ENCODE data around the gene RIMS4.

RIMS4 gene

DNA sequence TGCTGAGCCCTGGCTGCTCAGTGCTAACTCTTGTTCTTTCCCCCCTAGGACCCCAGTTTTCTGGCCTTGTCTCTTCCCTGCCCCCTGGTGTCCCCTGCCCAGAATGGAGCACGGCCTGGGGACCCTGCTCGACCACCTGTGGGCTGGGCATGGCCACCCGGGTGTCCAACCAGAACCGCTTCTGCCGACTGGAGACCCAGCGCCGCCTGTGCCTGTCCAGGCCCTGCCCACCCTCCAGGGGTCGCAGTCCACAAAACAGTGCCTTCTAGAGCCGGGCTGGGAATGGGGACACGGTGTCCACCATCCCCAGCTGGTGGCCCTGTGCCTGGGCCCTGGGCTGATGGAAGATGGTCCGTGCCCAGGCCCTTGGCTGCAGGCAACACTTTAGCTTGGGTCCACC, 83.3 kb downstream of the RIMS4 start:
- Histone ChIP-seq H3K9ac (ENCODE audit: low read depth, low read length) (no peak overlapping the region), H3K36me3 (ENCODE audit: insufficient read depth, low read length) (no peaks in the 10 kb centered on the region), H3K4me1 (ENCODE audit: insufficient read depth, low read length) (peaks cover 27% of the 10 kb centered on the region), H3K9me3 (ENCODE audit: control insufficient read depth, insufficient read depth, low read length) (no peaks in the 10 kb centered on the region)

DNA sequence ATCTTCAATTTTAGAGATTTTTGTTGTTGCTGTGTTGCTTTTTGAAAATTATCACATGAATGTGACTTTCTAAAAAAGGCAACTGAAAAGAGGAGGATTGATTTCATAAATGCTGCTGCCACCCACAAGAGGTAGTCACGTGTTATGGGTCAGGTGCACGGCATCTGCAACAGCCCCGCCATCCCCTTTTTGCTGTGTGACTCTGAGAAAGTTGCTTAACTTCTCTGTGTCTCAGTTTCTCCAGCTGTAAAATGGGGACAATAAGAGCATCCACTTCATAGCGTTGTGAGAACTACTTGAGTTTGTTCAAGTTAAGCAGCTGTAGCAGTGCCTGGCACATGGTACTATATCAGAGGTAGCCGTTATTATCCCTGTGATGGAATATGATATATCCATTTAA, 84.5 kb downstream of the RIMS4 start:
- peaks cover 25% of the 10 kb centered on the region for H3K4me1 ChIP-seq (ENCODE audit: insufficient read depth, low read length)
- H3K36me3 ChIP-seq (ENCODE audit: insufficient read depth, low read length): no peaks in the 10 kb centered on the region
- H3K9ac ChIP-seq (ENCODE audit: low read depth, low read length): no peak overlapping the region
- H3K9me3 ChIP-seq (ENCODE audit: control insufficient read depth, insufficient read depth, low read length): no peaks in the 10 kb centered on the region

DNA sequence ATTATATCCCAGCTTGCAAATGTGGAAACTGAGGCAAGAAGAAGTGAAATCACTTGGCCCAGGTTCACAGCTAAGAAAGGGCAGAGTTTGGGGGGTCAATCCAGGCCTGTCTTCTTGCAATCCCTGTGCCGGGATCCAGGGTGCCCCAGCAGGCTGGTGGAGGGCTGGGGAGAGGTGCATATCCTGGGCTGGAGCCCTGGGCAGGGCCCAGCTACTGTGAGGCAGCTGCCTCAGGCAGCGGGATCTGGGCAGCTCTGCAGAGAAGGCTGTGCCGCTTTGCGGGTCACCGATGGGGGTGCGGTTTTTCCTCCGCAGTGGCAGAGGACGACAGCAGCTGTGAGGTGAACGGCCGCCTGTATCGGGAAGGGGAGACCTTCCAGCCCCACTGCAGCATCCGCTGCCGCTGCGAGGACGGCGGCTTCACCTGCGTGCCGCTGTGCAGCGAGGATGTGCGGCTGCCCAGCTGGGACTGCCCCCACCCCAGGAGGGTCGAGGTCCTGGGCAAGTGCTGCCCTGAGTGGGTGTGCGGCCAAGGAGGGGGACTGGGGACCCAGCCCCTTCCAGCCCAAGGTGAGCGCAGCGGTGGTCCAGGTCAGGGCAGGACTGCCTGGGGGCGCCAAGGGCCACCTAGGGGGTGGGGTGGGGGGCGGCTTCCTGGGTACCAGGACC, 85.8 kb downstream of the RIMS4 start:
- no peaks in the 10 kb centered on the region for H3K36me3 ChIP-seq (ENCODE audit: insufficient read depth, low read length)
- no peak overlapping the region for H3K9ac ChIP-seq (ENCODE audit: low read depth, low read length)
- H3K4me1 ChIP-seq (ENCODE audit: insufficient read depth, low read length): peaks cover 22% of the 10 kb centered on the region
- no peaks in the 10 kb centered on the region for H3K9me3 ChIP-seq (ENCODE audit: control insufficient read depth, insufficient read depth, low read length)

DNA sequence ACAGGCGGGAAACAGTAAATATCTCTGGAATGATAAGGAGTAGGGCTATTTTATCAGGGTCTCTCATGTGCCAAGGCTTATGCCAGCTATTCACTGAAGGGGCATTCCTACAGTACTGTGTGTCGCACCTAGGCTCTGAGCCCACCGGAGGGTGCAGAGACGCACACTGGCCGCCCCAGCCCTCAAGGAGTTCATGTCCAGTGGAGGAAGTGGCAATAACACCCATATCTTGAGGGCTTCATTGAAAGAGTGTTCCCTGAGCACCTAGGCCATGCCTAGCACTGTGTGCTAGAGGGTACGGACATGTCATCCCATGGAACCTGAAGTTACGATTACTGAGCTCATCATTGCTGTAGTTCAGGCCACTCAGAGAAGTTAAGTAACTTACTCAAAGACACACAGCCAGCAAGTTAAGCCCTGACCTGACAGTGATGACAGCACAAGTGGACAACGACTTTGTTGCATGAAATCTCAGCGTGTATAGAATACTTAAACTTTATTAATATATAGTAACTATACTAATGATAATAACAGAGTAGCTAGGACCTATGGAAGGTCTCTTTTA, 86.5 kb downstream of the RIMS4 start:
- H3K9me3 ChIP-seq (ENCODE audit: control insufficient read depth, insufficient read depth, low read length): no peaks in the 10 kb centered on the region
- no peaks in the 10 kb centered on the region for H3K36me3 ChIP-seq (ENCODE audit: insufficient read depth, low read length)
- H3K4me1 ChIP-seq (ENCODE audit: insufficient read depth, low read length): peaks cover 16% of the 10 kb centered on the region
- H3K9ac ChIP-seq (ENCODE audit: low read depth, low read length): no peak overlapping the region

DNA sequence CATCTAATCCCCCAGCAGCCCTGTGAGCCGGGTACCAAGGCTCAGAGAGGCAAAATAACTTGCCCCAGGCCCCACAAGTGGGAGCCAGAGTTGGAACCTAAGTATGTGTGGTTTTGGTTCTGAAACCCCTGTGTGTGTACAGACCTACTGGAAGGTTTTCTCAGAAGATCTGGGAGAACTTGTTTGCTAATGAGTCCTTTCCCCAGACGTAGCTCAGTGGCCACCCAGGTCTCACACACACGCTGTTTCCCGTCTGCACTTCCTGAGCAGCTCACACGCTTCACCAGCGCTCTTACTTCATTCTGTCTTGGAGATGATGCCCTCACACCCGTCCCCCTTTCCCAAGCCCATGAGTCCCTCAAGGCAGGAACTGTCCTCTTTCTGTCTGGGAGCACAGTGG, 87.0 kb downstream of the RIMS4 start:
- Histone ChIP-seq H3K9me3 (ENCODE audit: control insufficient read depth, insufficient read depth, low read length) (no peaks in the 10 kb centered on the region), H3K36me3 (ENCODE audit: insufficient read depth, low read length) (no peaks in the 10 kb centered on the region), H3K9ac (ENCODE audit: low read depth, low read length) (no peak overlapping the region), H3K4me1 (ENCODE audit: insufficient read depth, low read length) (peaks cover 12% of the 10 kb centered on the region)

DNA sequence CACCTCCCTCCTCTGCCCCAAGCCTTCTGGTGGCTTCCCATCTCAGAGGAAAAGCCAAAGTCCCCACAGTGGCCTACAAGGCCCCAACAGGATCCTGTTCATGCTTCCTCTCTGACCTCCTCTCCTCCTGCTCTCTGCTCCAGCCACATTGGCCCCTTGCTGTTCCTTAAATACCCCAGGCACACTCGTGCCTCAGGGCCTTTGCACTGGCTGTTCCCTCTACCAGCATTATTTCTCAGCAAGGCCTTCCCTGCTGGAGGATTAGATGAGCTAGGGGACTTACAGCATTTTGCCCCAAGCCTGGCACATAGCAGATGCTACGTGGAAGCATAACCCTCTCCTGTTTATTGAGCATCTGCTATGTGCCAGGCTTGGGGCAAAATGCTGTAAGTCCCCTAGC, 87.4 kb downstream of the RIMS4 start:
- Histone ChIP-seq H3K4me1 (ENCODE audit: insufficient read depth, low read length) (0 out of 2 replicates have a peak, but pooled peaks cover 9% of the 10 kb centered on the region), H3K9me3 (ENCODE audit: control insufficient read depth, insufficient read depth, low read length) (no peaks in the 10 kb centered on the region), H3K9ac (ENCODE audit: low read depth, low read length) (no peak overlapping the region), H3K36me3 (ENCODE audit: insufficient read depth, low read length) (no peaks in the 10 kb centered on the region)

DNA sequence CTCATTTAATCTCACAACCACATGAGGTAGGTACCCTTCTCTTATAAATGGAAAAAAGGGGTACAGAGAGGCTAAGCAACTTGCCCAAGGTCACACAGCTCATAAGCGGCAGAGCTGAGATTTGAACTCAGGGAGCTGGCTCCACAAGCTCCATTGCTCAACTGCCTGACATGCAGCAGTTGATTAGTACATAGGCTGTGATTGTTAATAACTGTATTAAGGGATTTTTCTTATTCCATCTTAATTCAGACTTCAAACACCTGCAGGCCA, 88.6 kb downstream of the RIMS4 start:
- H3K9ac ChIP-seq (ENCODE audit: low read depth, low read length): no peak overlapping the region
- 0 out of 2 replicates have a peak, but pooled peaks cover 3% of the 10 kb centered on the region for H3K4me1 ChIP-seq (ENCODE audit: insufficient read depth, low read length)
- H3K9me3 ChIP-seq (ENCODE audit: control insufficient read depth, insufficient read depth, low read length): no peaks in the 10 kb centered on the region
- H3K36me3 ChIP-seq (ENCODE audit: insufficient read depth, low read length): no peaks in the 10 kb centered on the region

DNA sequence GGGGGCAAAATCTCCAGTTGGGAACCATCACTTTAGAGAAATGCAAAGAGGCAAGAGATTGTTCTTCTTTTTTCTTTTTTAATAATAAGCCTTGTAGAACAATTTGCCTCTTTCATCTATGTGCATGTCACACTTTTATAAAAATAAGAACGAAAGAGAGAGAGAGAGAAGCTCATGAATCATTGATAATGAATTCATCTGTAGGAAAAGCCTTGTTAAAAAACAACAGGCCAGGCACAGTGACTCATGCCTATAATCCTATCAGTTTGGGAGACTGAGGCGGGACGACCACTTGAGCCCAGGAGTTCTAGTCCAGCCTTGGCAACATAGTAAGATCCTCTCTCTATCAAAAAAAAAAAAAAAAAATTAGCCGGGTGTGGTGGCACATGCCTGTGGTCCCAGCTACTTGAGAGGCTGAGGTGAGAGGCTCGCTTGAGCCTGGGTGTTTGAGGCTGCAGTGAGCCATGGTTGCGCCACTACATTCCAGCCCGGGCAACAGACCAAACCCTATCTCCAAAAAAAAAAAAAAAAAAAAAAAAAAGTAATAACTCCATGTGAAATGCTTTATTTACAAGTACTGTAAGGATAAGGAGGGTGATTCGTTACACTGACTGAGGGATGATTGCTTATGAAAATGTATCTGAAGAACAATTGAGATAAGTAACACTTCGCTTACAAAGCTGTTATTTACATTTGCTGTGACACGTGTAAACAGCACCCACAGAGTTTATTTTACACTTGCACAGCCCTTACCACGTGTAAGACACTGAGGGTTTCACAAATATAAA, 89.2 kb downstream of the RIMS4 start:
- no peak overlapping the region for H3K9ac ChIP-seq (ENCODE audit: low read depth, low read length)
- H3K9me3 ChIP-seq (ENCODE audit: control insufficient read depth, insufficient read depth, low read length): no peaks in the 10 kb centered on the region
- no peaks in the 10 kb centered on the region for H3K36me3 ChIP-seq (ENCODE audit: insufficient read depth, low read length)
- H3K4me1 ChIP-seq (ENCODE audit: insufficient read depth, low read length): 0 out of 2 replicates have a peak, but pooled peaks cover 3% of the 10 kb centered on the region

DNA sequence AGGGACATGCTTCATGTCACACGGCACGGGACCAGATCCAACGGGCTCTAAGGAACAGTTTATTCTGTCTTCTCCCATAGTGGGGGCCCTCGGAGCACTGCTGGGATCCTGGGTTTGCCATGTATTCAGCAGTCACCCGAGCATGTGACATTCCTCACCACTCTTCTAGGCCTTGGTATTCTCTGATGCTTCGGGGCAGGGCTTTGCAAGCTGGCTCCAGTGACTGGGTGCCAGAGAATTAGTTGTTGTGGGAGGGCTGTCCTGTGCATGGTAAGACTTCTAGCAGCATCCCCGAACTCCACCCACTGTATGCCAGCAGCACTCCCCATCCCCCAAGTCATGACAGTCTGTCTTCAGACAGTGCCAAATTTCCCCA, 89.7 kb downstream of the RIMS4 start:
- no peak overlapping the region for H3K9ac ChIP-seq (ENCODE audit: low read depth, low read length)

DNA sequence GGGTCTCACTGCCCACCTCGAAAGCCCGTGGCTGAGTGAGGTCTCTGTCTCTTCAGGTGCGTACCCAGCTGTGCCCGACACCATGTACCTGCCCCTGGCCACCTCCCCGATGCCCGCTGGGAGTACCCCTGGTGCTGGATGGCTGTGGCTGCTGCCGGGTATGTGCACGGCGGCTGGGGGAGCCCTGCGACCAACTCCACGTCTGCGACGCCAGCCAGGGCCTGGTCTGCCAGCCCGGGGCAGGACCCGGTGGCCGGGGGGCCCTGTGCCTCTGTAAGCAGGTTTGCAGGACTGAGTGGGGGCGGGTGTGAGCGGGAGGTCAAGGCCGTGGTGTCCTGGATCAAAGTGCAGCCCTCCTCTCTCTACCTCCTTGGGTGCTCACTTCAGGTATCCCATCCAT, 90.5 kb downstream of the RIMS4 start:
- H3K9me3 ChIP-seq (ENCODE audit: control insufficient read depth, insufficient read depth, low read length): no peaks in the 10 kb centered on the region
- H3K36me3 ChIP-seq (ENCODE audit: insufficient read depth, low read length): no peaks in the 10 kb centered on the region
- 0 out of 2 replicates have a peak, but pooled peaks cover 3% of the 10 kb centered on the region for H3K4me1 ChIP-seq (ENCODE audit: insufficient read depth, low read length)
- H3K9ac ChIP-seq (ENCODE audit: low read depth, low read length): no peak overlapping the region

More for the DNA sequence above, 89.7 kb downstream of the RIMS4 start:
- Histone ChIP-seq H3K4me1 (ENCODE audit: insufficient read depth, low read length) (0 out of 2 replicates have a peak, but pooled peaks cover 3% of the 10 kb centered on the region), H3K36me3 (ENCODE audit: insufficient read depth, low read length) (no peaks in the 10 kb centered on the region), H3K9me3 (ENCODE audit: control insufficient read depth, insufficient read depth, low read length) (no peaks in the 10 kb centered on the region)

DNA sequence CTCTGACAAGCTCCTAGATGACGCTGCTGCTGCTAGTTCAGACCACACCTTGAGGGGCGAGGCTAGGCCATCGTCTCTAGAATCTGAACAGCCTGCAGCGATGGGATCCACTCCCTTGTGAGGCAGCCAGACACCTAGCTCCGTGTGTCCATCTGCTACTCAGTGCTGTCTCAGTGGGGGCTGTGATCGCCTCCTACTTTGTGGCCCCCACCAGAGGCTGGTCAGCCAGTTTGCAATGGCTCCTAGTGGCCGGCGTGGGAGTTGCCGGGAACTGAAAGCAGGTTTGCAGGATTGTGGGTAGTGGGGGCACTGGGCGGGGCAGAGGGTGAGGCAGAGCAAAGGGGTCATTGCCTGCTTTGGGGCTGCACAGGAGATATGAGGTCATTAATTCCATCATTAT, 92.4 kb downstream of the RIMS4 start:
- Histone ChIP-seq H3K4me1 (ENCODE audit: insufficient read depth, low read length) (0 out of 2 replicates have a peak, but pooled peaks cover 3% of the 10 kb centered on the region), H3K9ac (ENCODE audit: low read depth, low read length) (no peak overlapping the region), H3K36me3 (ENCODE audit: insufficient read depth, low read length) (no peaks in the 10 kb centered on the region), H3K9me3 (ENCODE audit: control insufficient read depth, insufficient read depth, low read length) (no peaks in the 10 kb centered on the region)

DNA sequence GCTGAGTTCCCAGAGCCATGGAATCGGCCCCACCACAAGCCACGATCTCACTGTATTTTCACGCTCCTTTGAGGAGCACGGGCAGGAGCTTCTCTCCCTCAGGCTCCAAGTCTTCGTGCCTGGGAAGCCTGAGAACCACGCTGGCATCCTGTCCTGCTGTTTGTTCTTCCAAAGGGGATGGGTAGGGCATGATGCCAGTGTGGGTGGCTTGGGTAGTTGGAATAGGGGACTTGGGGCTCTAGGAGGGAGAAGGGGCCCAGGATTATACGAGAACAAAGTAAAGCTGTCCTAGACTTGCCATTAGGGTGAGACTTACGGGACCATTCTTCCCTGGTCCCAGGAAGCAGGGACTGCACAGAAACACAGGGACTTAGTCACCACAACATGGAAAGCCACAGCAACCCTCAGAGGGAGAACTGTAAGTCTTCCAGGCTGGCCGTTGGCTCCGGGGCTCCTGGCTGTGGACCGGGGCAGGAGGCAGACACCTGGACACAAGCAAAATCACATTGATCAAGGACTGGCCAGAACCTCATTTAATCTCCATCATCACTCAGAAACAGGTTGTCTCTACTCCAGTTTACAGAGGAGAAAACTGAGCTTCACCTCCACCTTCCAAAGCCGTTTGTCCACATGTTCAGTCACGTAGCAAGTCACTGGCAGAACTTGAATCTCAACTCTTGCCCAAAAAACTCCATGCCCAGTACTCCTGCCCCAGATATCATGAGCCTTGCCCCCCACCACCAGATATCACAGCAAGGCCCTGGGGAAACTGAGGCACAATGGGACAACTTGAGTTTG, 93.8 kb downstream of the RIMS4 start:
- H3K9me3 ChIP-seq (ENCODE audit: control insufficient read depth, insufficient read depth, low read length): no peaks in the 10 kb centered on the region
- no peak overlapping the region for H3K9ac ChIP-seq (ENCODE audit: low read depth, low read length)
- 0 out of 2 replicates have a peak, but pooled peaks cover 3% of the 10 kb centered on the region for H3K4me1 ChIP-seq (ENCODE audit: insufficient read depth, low read length)
- H3K36me3 ChIP-seq (ENCODE audit: insufficient read depth, low read length): no peaks in the 10 kb centered on the region

DNA sequence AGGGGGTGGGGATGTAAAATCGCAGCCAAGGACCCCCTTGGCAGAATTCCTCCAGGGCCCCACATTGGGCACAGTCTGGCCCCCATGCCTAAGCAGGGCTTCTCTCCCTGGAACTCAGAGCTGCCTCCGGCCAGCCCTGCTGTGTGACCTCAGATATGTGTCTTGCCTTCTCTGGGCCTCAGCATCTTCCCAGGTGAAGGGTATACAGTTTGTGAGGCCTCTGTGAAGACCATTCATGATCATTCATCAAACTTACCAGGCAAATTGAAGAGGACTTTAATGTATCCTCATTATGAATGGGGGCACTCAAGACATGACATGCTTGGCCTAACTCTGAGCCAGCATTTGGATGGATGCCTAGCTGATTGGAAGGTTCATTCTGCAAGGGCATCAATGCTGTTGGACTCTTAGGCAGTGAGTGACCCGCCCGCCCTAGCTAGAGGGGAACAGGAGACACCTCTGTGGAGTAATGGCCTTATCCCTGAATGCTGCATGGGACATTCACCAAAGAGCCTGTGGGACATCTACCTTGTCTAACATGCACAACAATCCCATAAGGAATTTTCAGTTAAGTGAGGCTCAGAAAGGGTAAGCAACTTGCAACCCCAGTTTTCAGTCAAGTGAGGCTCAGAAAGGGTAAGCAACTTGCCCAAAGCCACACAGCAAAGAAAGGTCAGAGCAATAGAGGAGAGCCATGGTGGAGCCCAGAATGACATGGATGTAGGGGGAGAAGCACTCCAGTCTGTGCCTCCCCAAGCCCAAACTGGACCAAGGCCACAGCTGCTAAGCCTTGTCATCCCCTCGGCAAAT, 94.6 kb downstream of the RIMS4 start:
- H3K9me3 ChIP-seq (ENCODE audit: control insufficient read depth, insufficient read depth, low read length): no peaks in the 10 kb centered on the region
- H3K4me1 ChIP-seq (ENCODE audit: insufficient read depth, low read length): 0 out of 2 replicates have a peak, but pooled peaks cover 3% of the 10 kb centered on the region
- no peaks in the 10 kb centered on the region for H3K36me3 ChIP-seq (ENCODE audit: insufficient read depth, low read length)
- no peak overlapping the region for H3K9ac ChIP-seq (ENCODE audit: low read depth, low read length)
